Hepatocyte (in vitro differentiated cells): Measurements from ENCODE around the gene TIMM22. TPM values are rescaled to one million over a fixed set of nuclear protein-coding genes. Genes with fewer than 3 reads are reported as not detected.

ENCODE experiments used
- DNase-seq: peaks from one replicate; pipeline ENCODE4 v3.0.0-alpha.2; 2016; ENCODE audit warnings: low spot score
- H2AFZ ChIP-seq: fragments of 200-600 bp; sonication (generic); 2 replicates; pipeline ENCODE4 v1.6.0; 2016; ENCODE audit warnings: antibody characterized with exemption, mild to moderate bottlenecking
- H3K27ac ChIP-seq: fragments of 200-600 bp; sonication (generic); 2 replicates; pipeline ENCODE4 v1.5.1; 2016; ENCODE audit warnings: mild to moderate bottlenecking
- H3K27me3 ChIP-seq: fragments of 200-600 bp; sonication (generic); 2 replicates; pipeline ENCODE4 v1.6.1; 2016
- H3K36me3 ChIP-seq: fragments of 200-600 bp; sonication (generic); replicated peaks from 2 replicates; pipeline ENCODE4 v1.5.1; 2016; ENCODE audit warnings: low read depth; ENCODE audit not compliant: insufficient read depth
- H3K4me1 ChIP-seq: fragments of 200-600 bp; sonication (generic); 2 replicates; pipeline ENCODE4 v1.5.1; 2016; ENCODE audit warnings: mild to moderate bottlenecking, moderate library complexity; ENCODE audit not compliant: insufficient read depth
- H3K4me2 ChIP-seq: fragments of 200-600 bp; sonication (generic); 2 replicates; pipeline ENCODE4 v1.6.0; 2016
- H3K4me3 ChIP-seq: fragments of 200-600 bp; sonication (generic); 2 replicates; pipeline ENCODE4 v1.5.1; 2016; ENCODE audit warnings: mild to moderate bottlenecking
- H3K79me2 ChIP-seq: fragments of 200-600 bp; sonication (generic); 2 replicates; pipeline ENCODE4 v1.6.0; 2017; ENCODE audit warnings: mild to moderate bottlenecking
- H3K9me2 ChIP-seq: fragments of 200-600 bp; sonication (generic); replicated peaks from 2 replicates; pipeline ENCODE4 v1.6.0; 2017; ENCODE audit warnings: mild to moderate bottlenecking; ENCODE audit not compliant: insufficient read depth
- H3K9me3 ChIP-seq: fragments of 200-600 bp; sonication (generic); 2 replicates; pipeline ENCODE4 v1.5.1; 2016; ENCODE audit warnings: low read depth, mild to moderate bottlenecking
- H4K20me1 ChIP-seq: fragments of 200-600 bp; sonication (generic); 2 replicates; pipeline ENCODE4 v1.6.0; 2016; ENCODE audit warnings: mild to moderate bottlenecking; ENCODE audit not compliant: insufficient read depth, poor library complexity, severe bottlenecking
- CTCF ChIP-seq: fragments of 200-600 bp; sonication (generic); IDR thresholded peaks from 2 replicates; pipeline ENCODE4 v1.5.1; 2016; ENCODE audit warnings: antibody characterized with exemption, mild to moderate bottlenecking; ENCODE audit not compliant: poor library complexity
- EZH2 ChIP-seq: fragments of 200-600 bp; sonication (generic); IDR thresholded peaks from 2 replicates; pipeline ENCODE4 v1.6.1; 2016; ENCODE audit warnings: antibody characterized with exemption, mild to moderate bottlenecking, borderline replicate concordance
- EZH2phosphoT487 ChIP-seq: fragments of 200-600 bp; sonication (generic); IDR thresholded peaks from one replicate; pipeline ENCODE4 v1.6.1; 2018; ENCODE audit warnings: antibody characterized with exemption, mild to moderate bottlenecking, low read depth, moderate library complexity; ENCODE audit not compliant: unreplicated experiment, severe bottlenecking
- WGBS: methylation state at CpG from one replicate; pipeline ENCODE4 v1.1.6; 2016; ENCODE audit warnings: low lambda C conversion rate; ENCODE audit errors: missing lambda C conversion rate; 5-methylcytosine and 5-hydroxymethylcytosine counted together
- polyA plus RNA-seq: library from polyadenylated mRNA; unstranded; fragments of >200 nt; fragmentation: Nextera tagmentation; extraction: Ambion mirVana; gene quantifications from 2 replicates; pipeline ENCODE4 v1.2.1, GENCODE V29; 2016
- total RNA-seq: library from RNA; depleted of rRNA; stranded (reverse); fragments of >200 nt; gene quantifications from 2 replicates; pipeline ENCODE4 v1.2.3, GENCODE V29; 2014

TIMM22 gene
- total and polyA plus RNA-seq, 2 experiments from 2014 or later, result 16.7 to 18.4 TPM

- Histone ChIP-seq H3K79me2 (no peaks in the 10 kb centered on the region), H3K9me3 (no peaks in the 10 kb centered on the region), H4K20me1 (no peaks in the 10 kb centered on the region), H3K27ac (peak overlapping the region; percentile 53), H3K27me3 (no peaks in the 10 kb centered on the region), H3K4me3 (no peak overlapping the region), H3K4me2 (no peak overlapping the region), H3K9me2 (no peaks in the 10 kb centered on the region), H3K4me1 (peaks cover 10% of the 10 kb centered on the region), H3K36me3 (no peaks in the 10 kb centered on the region), H2AFZ (no peak overlapping the region)
- 81% methylated on average over 13 of the region's 13 CpGs for WGBS
- no peak for DNase-seq
- no peak for TF ChIP-seq EZH2phosphoT487
- TF ChIP-seq CTCF, result no peak
- no peak for TF ChIP-seq EZH2
Observed at GRCh38 chr17:1040216-1040600, 43.3 kb downstream of the TIMM22 start.

- Histone ChIP-seq H3K4me1 (peaks cover 13% of the 10 kb centered on the region), H3K27ac (no peak overlapping the region), H3K36me3 (no peaks in the 10 kb centered on the region), H3K79me2 (no peaks in the 10 kb centered on the region), H3K9me3 (no peaks in the 10 kb centered on the region), H3K4me3 (no peak overlapping the region), H2AFZ (no peak overlapping the region), H4K20me1 (no peaks in the 10 kb centered on the region), H3K9me2 (no peaks in the 10 kb centered on the region), H3K4me2 (no peak overlapping the region), H3K27me3 (no peaks in the 10 kb centered on the region)
- TF ChIP-seq EZH2 (no peak), CTCF (no peak), EZH2phosphoT487 (no peak)
- DNase-seq, result no peak
- 95% methylated on average over 9 of the region's 9 CpGs for WGBS
Observed at GRCh38 chr17:1041746-1042145, 44.8 kb downstream of the TIMM22 start.

GRCh38 chr17:1042486-1042885 is 45.6 kb downstream of the TIMM22 start:
- H3K4me2 ChIP-seq, result no peak overlapping the region
- H3K36me3 ChIP-seq, result no peaks in the 10 kb centered on the region
- TF ChIP-seq EZH2 (no peak), CTCF (no peak), EZH2phosphoT487 (no peak)
- no peaks in the 10 kb centered on the region for H3K27me3 ChIP-seq
- H3K27ac ChIP-seq, result no peak overlapping the region
- H3K4me3 ChIP-seq, result no peak overlapping the region
- H3K79me2 ChIP-seq, result no peaks in the 10 kb centered on the region
- DNase-seq, result no peak
- no peaks in the 10 kb centered on the region for H4K20me1 ChIP-seq
- peaks cover 20% of the 10 kb centered on the region for H3K4me1 ChIP-seq
- no peaks in the 10 kb centered on the region for H3K9me2 ChIP-seq
- 95% methylated on average over 19 of the region's 19 CpGs for WGBS
- H2AFZ ChIP-seq, result no peak overlapping the region
- H3K9me3 ChIP-seq, result no peaks in the 10 kb centered on the region
